ENCODE measurements around the gene LGI1. TPM values are rescaled to one million over a fixed set of nuclear protein-coding genes. Genes with fewer than 3 reads are reported as not detected.

The LGI1 gene
- not detected in 2 replicates for total RNA-seq (2014; rRNA removed; shearing (Covaris generic))
- not detected in 2 replicates for polyA plus RNA-seq (2016; fragmentation: Nextera tagmentation; extraction: Ambion mirVana)

GRCh38 chr10:93757801-93758507 lies at the start of gene LGI1:
TSS of gene LGI1 (plus strand) at chr10:93757936. CDS start at chr10:93758145, 209 bp downstream.
- Histone ChIP-seq H3K9me2 (ENCODE audit: insufficient read depth) (no peaks in the 10 kb centered on the region), H4K20me1 (ENCODE audit: insufficient read depth) (no peaks in the 10 kb centered on the region), H3K9ac (no peak within 1 kb of the TSS), H3K9me3 (ENCODE audit: low read depth) (no peaks in the 10 kb centered on the region), H3K36me3 (ENCODE audit: low read depth) (no peaks in the 10 kb centered on the region), H3F3A (ENCODE audit: insufficient read depth) (no peaks in the 10 kb centered on the region), H3K4me2 (ENCODE audit: unreplicated experiment) (peak within 1 kb of the TSS; percentile 40), H3K79me2 (ENCODE audit: insufficient read depth) (no peaks in the 10 kb centered on the region), H3K4me3 (0 out of 2 replicates have a peak within 1 kb of the TSS, but pooled peaks have one; percentile 7), H2AFZ (peak within 1 kb of the TSS; percentile 56; the same call in 1 of the 2 replicates), H3K27ac (no peak within 1 kb of the TSS), H3K4me1 (ENCODE audit: insufficient read depth) (no peaks in the 10 kb centered on the region), H3K27me3 (replicated peaks; ENCODE audit: insufficient read depth) (peaks cover 53% of the 10 kb centered on the region)
- TF ChIP-seq EZH2 (IDR thresholded peaks at IDR 0.05; ENCODE audit: insufficient read depth, poor library complexity, severe bottlenecking) (no peak), EZH2phosphoT487 (IDR thresholded peaks at IDR 0.05; ENCODE audit: insufficient read depth, low read depth) (0 out of 2 replicates have a peak, but pooled peaks have one; percentile 19)
- in situ Hi-C loops (cut with MboI) = no loop called here
- 8% methylated on average over 16 of the region's 16 CpGs for WGBS, 2 experiments (ENCODE audit: low coverage in 1 of 2, low lambda C conversion rate in 2 of 2, missing lambda C conversion rate in 2 of 2)
- peak; percentile 33 for DNase-seq

GRCh38 chr10:93710333-93710909 lies 47.3 kb upstream of the LGI1 start:
- no peak for TF ChIP-seq EZH2 (IDR thresholded peaks at IDR 0.05; ENCODE audit: insufficient read depth, poor library complexity, severe bottlenecking)
- no peak for TF ChIP-seq EZH2phosphoT487 (IDR thresholded peaks at IDR 0.05; ENCODE audit: insufficient read depth, low read depth)
- Histone ChIP-seq H3K27ac (no peak overlapping the region), H3K4me1 (ENCODE audit: insufficient read depth) (no peaks in the 10 kb centered on the region), H2AFZ (no peak overlapping the region), H3F3A (ENCODE audit: insufficient read depth) (no peaks in the 10 kb centered on the region), H3K36me3 (ENCODE audit: low read depth) (no peaks in the 10 kb centered on the region), H3K4me2 (ENCODE audit: unreplicated experiment) (no peak overlapping the region), H3K4me3 (no peak overlapping the region), H3K9me3 (ENCODE audit: low read depth) (no peaks in the 10 kb centered on the region), H3K9ac (no peak overlapping the region), H3K79me2 (ENCODE audit: insufficient read depth) (no peaks in the 10 kb centered on the region), H3K9me2 (ENCODE audit: insufficient read depth) (no peaks in the 10 kb centered on the region), H4K20me1 (ENCODE audit: insufficient read depth) (no peaks in the 10 kb centered on the region), H3K27me3 (replicated peaks; ENCODE audit: insufficient read depth) (no peaks in the 10 kb centered on the region)
- DNase-seq = no peak
- WGBS, 2 experiments (ENCODE audit: low coverage in 1 of 2, low lambda C conversion rate in 2 of 2, missing lambda C conversion rate in 2 of 2) = 56 to 59% methylated on average over 5 of the region's 5 CpGs
- in situ Hi-C loops (cut with MboI) = no loop called here

GRCh38 chr10:93711891-93712290 lies 45.8 kb upstream of the LGI1 start:
- TF ChIP-seq EZH2phosphoT487 (IDR thresholded peaks at IDR 0.05; ENCODE audit: insufficient read depth, low read depth) (no peak), EZH2 (IDR thresholded peaks at IDR 0.05; ENCODE audit: insufficient read depth, poor library complexity, severe bottlenecking) (no peak)
- 42 to 45% methylated on average over 3 of the region's 3 CpGs for WGBS, 2 experiments (ENCODE audit: low coverage in 1 of 2, low lambda C conversion rate in 2 of 2, missing lambda C conversion rate in 2 of 2)
- in situ Hi-C loops (cut with MboI) = no loop called here

GRCh38 chr10:93712593-93712992 lies 45.1 kb upstream of the LGI1 start:
- no peaks in the 10 kb centered on the region for H3K79me2 ChIP-seq (ENCODE audit: insufficient read depth)
- TF ChIP-seq EZH2phosphoT487 (IDR thresholded peaks at IDR 0.05; ENCODE audit: insufficient read depth, low read depth) = no peak
- TF ChIP-seq EZH2 (IDR thresholded peaks at IDR 0.05; ENCODE audit: insufficient read depth, poor library complexity, severe bottlenecking) = no peak
- H3K9ac ChIP-seq = no peak overlapping the region
- H3K27ac ChIP-seq = no peak overlapping the region
- no peak overlapping the region for H2AFZ ChIP-seq
- no peaks in the 10 kb centered on the region for H3K9me2 ChIP-seq (ENCODE audit: insufficient read depth)
- no peak for DNase-seq
- no peaks in the 10 kb centered on the region for H3F3A ChIP-seq (ENCODE audit: insufficient read depth)
- no peak overlapping the region for H3K4me3 ChIP-seq
- H3K36me3 ChIP-seq (ENCODE audit: low read depth) = no peaks in the 10 kb centered on the region
- 18 to 23% methylated on average over 2 of the region's 2 CpGs for WGBS, 2 experiments (ENCODE audit: low coverage in 1 of 2, low lambda C conversion rate in 2 of 2, missing lambda C conversion rate in 2 of 2)
- H3K4me2 ChIP-seq (ENCODE audit: unreplicated experiment) = no peak overlapping the region
- H3K9me3 ChIP-seq (ENCODE audit: low read depth) = no peaks in the 10 kb centered on the region
- in situ Hi-C loops (cut with MboI) = no loop called here
- H3K4me1 ChIP-seq (ENCODE audit: insufficient read depth) = no peaks in the 10 kb centered on the region
- H3K27me3 ChIP-seq (replicated peaks; ENCODE audit: insufficient read depth) = 0 out of 2 replicates have a peak, but pooled peaks cover 1% of the 10 kb centered on the region
- no peaks in the 10 kb centered on the region for H4K20me1 ChIP-seq (ENCODE audit: insufficient read depth)

More at GRCh38 chr10:93711891-93712290, 45.8 kb upstream of the LGI1 start:
- no peak overlapping the region for H3K4me3 ChIP-seq
- no peaks in the 10 kb centered on the region for H3K9me3 ChIP-seq (ENCODE audit: low read depth)
- H3K9me2 ChIP-seq (ENCODE audit: insufficient read depth) = no peaks in the 10 kb centered on the region
- H3K79me2 ChIP-seq (ENCODE audit: insufficient read depth) = no peaks in the 10 kb centered on the region
- no peak overlapping the region for H3K4me2 ChIP-seq (ENCODE audit: unreplicated experiment)
- H3K36me3 ChIP-seq (ENCODE audit: low read depth) = no peaks in the 10 kb centered on the region
- H2AFZ ChIP-seq = no peak overlapping the region
- no peaks in the 10 kb centered on the region for H4K20me1 ChIP-seq (ENCODE audit: insufficient read depth)
- H3K4me1 ChIP-seq (ENCODE audit: insufficient read depth) = no peaks in the 10 kb centered on the region
- no peak overlapping the region for H3K27ac ChIP-seq
- H3K27me3 ChIP-seq (replicated peaks; ENCODE audit: insufficient read depth) = no peaks in the 10 kb centered on the region
- H3F3A ChIP-seq (ENCODE audit: insufficient read depth) = no peaks in the 10 kb centered on the region
- H3K9ac ChIP-seq = no peak overlapping the region
- peak; percentile 29 for DNase-seq
